Erythroblast (primary cell): ENCODE results near the gene SUGCT.

Experiments used
- DNase-seq, 2 experiments: peaks; one replicate each; lab custom pipeline; 2025; lab: John Stamatoyannopoulos, UW
- GATA1 ChIP-seq: IDR thresholded peaks from 2 replicates; pipeline ENCODE4 v1.6.1; 2011; ENCODE audit warnings: low read depth, mild to moderate bottlenecking, control low read depth, low read length, moderate library complexity
- POLR2A ChIP-seq: IDR thresholded peaks from 2 replicates; pipeline ENCODE4 v1.6.1; 2011; ENCODE audit warnings: mild to moderate bottlenecking, low read length

The SUGCT gene

GRCh38 chr7:40909346-40909980 lies 774.7 kb downstream of the SUGCT start:
- TF ChIP-seq POLR2A (no peak), GATA1 (no peak)
- DNase-seq, result no peak
